ENCODE results near the gene MTMR12. TPM values are rescaled to one million over a fixed set of nuclear protein-coding genes. Genes with fewer than 3 reads are reported as not detected.
A peak's percentile ranks its signal among the peaks of the same experiment; 100 is the strongest.

The MTMR12 gene
- total and polyA plus RNA-seq, 2 of the 13 experiments (the other 11 are each of a cell fraction or from before 2014, with no cell fraction given), result 23.4 to 36.6 TPM

GRCh38 chr5:32193591-32193990 lies 119.1 kb downstream of the MTMR12 start (continued):
- TF ChIP-seq USF2 (IDR thresholded peaks at IDR 0.05; ENCODE audit: low read depth, low read length), result no peak
- TF ChIP-seq USF2 (CRISPR knock-in tag; IDR thresholded peaks at IDR 0.05; ENCODE audit: borderline replicate concordance), result no peak
- TF ChIP-seq ZNF256 (CRISPR knock-in tag; conservative IDR thresholded peaks at IDR 0.05), result no peak
- TF ChIP-seq AGO1 (IDR thresholded peaks at IDR 0.05; ENCODE audit: low read depth, low read length, poor library complexity, severe bottlenecking), result no peak
- TF ChIP-seq ELK4 (CRISPR knock-in tag; IDR thresholded peaks at IDR 0.05; ENCODE audit: borderline replicate concordance), result no peak
- TF ChIP-seq NFIC (IDR thresholded peaks at IDR 0.05; ENCODE audit: low read length), result no peak; the same call in 1 of the 2 replicates
- TF ChIP-seq GLI4 (CRISPR knock-in tag; IDR thresholded peaks at IDR 0.05; ENCODE audit: borderline replicate concordance), result no peak
- no peak for TF ChIP-seq HNRNPL (IDR thresholded peaks at IDR 0.05; ENCODE audit: low read depth, low read length)

- Histone ChIP-seq H3K27me3 (ENCODE audit: control insufficient read depth in 1 of 2, insufficient read depth in 2 of 2, low read length in 2 of 2) (no peaks in the 10 kb centered on the region), H3K9me3 (ENCODE audit: low read length) (peaks cover 6% of the 10 kb centered on the region; the same call in 1 of the 2 replicates), H3K4me1 (ENCODE audit: insufficient read depth, low read length) (peaks cover 11% of the 10 kb centered on the region), H3K27ac (ENCODE audit: extremely low read length, insufficient read depth, low read length) (no peak overlapping the region), H3K4me3 (replicated peaks in 1 of 3; ENCODE audit: insufficient read depth in 1 of 3, low read depth in 2 of 3, low read length in 3 of 3) (no peak overlapping the region), H3K36me3 (replicated peaks in 1 of 2; ENCODE audit: control insufficient read depth in 1 of 2, insufficient read depth in 2 of 2, low read length in 2 of 2) (no peaks in the 10 kb centered on the region), H3K79me2 (ENCODE audit: insufficient read depth, low read length) (no peaks in the 10 kb centered on the region), H3K4me2 (ENCODE audit: low read depth, low read length) (no peak overlapping the region), H2AFZ (ENCODE audit: low read length) (no peak overlapping the region), H3K9ac (ENCODE audit: insufficient read depth, low read depth, low read length) (no peak overlapping the region), H4K20me1 (ENCODE audit: insufficient read depth, low read length) (no peaks in the 10 kb centered on the region)
- TF ChIP-seq ZNF775 (CRISPR knock-in tag; IDR thresholded peaks at IDR 0.05; ENCODE audit: borderline replicate concordance), result no peak
- no peak for TF ChIP-seq ZNF350 (CRISPR knock-in tag; IDR thresholded peaks at IDR 0.05; ENCODE audit: borderline replicate concordance, low read depth)
- TF ChIP-seq ZNF343 (CRISPR knock-in tag; IDR thresholded peaks at IDR 0.05), result no peak
- in situ Hi-C loops (cut with HindIII; ENCODE audit: extremely low pct_ligation_motif_present, low pct_unique_long_range_greater_than_20kb), result no loop called here
- 38% methylated on average over 5 of the region's 5 CpGs for WGBS (ENCODE audit: low lambda C conversion rate)
- DNase-seq (ENCODE audit: low spot score), result no peak
- intact Hi-C loops (cut with micrococcal nuclease; ENCODE audit: unreplicated experiment), result no loop called here
- ChIA-PET CTCF (ENCODE audit: low intra/inter-chr PET ratio, low total read pairs) (no interaction called here), POLR2A (no interaction called here)
- peak; percentile 41; the same call in 1 of the 3 replicates for ATAC-seq
- BruUV-seq (replicated peaks), result no TSS peak
- no peak for FAIRE-seq
Measured at GRCh38 chr5:32190095-32190494, 122.6 kb downstream of the MTMR12 start.

Data from HepG2 (cell line).